Vagina (tissue), 2 donors: ENCODE data around the gene DDT. TPM values are rescaled to one million over a fixed set of nuclear protein-coding genes. Genes with fewer than 3 reads are reported as not detected.
"Not testable (repeated sequence)": the region's sequence is repeated elsewhere in the genome, so short reads cannot be mapped to it uniquely, and the experiment has no call there.

ENCODE experiments used
- DNase-seq, 2 donors: peaks; one replicate each; pipeline ENCODE4 v3.0.0-alpha.2; 2017; ENCODE audit errors: extremely low spot score in 2 of 2
- H3K27ac ChIP-seq: fragments of 200-600 bp; sonication (generic); one replicate; pipeline ENCODE4 v1.5.1; 2019
- H3K27me3 ChIP-seq: fragments of 200-600 bp; sonication (generic); one replicate; pipeline ENCODE4 v1.5.1; 2019
- H3K36me3 ChIP-seq, 2 donors: fragments of 200-600 bp; sonication (generic); one replicate each; pipeline ENCODE4 v1.5.1; 2017 to 2019
- H3K4me1 ChIP-seq: fragments of 200-600 bp; sonication (generic); one replicate; pipeline ENCODE4 v1.5.1; 2019
- H3K4me3 ChIP-seq, 2 donors: fragments of 200-600 bp; sonication (generic); 1 replicate in 1 of 2; 2 replicates in 1 of 2; pipeline ENCODE4 v1.5.1; 2016 to 2019
- H3K9me3 ChIP-seq: fragments of 200-600 bp; sonication (generic); one replicate; pipeline ENCODE4 v1.5.1; 2019
- POLR2AphosphoS5 ChIP-seq, 2 donors: sonication (generic); formaldehyde crosslinking; IDR thresholded peaks; one replicate each; pipeline ENCODE4 v1.9.0; 2017; ENCODE audit warnings: antibody characterized with exemption in 2 of 2, mild to moderate bottlenecking in 2 of 2, low read depth in 1 of 2; ENCODE audit not compliant: insufficient read depth in 1 of 2
- intact Hi-C: fragments of 100-400 bp; cut with DNase I; formaldehyde crosslinking; loops from one replicate; pipeline ENCODE4 v1.15.1; 2023
- total RNA-seq: library from RNA; depleted of rRNA; stranded (reverse); fragments of >200 nt; gene quantifications from one replicate; pipeline ENCODE4 v1.2.3, GENCODE V29; 2016
- TF ChIP-seq, protein P1 (sequence below), 3 experiments: fragments of 450-650 bp in 2 of 3; fragments of 200-600 bp in 1 of 3; sonication (generic) in 1 of 3; IDR thresholded peaks; one replicate each; pipeline ENCODE4 v1.5.1; 2017 to 2019; ENCODE audit warnings: antibody characterized with exemption in 3 of 3, mild to moderate bottlenecking in 2 of 3, moderate library complexity in 2 of 3

Gene DDT
- total RNA-seq, 1 donor from 2014 or later: 167 TPM

DNA sequence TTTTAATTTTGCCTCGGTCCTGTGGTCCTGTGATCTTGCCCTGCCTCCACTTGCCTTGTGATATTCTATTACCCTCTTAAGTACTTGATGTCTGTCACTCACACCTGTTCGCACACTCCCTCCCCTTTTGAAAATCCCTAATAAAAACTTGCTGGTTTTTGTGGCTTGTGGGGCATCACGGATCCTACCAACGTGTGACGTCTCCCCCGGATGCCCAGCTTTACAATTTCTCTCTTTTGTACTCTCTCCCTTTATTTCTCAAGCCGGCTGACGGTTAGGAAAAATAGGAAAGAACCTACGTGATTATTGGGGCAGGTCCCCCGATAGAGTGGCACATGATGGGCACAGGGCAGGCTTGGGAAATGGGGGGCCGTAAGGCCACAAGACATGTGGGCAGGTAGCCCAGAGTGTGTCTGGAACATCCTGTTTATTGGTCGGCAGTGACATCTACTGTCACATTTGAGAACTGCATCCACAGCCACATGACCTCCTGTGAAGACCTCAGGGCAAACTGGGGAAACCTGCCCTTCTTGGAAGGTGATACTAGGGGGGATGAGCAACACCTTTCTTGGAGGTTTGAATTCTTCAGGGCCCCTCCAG is 17.8 kb downstream of the DDT start:
- intact Hi-C loops: not testable (repeated sequence)
- TF ChIP-seq, protein P1, sequence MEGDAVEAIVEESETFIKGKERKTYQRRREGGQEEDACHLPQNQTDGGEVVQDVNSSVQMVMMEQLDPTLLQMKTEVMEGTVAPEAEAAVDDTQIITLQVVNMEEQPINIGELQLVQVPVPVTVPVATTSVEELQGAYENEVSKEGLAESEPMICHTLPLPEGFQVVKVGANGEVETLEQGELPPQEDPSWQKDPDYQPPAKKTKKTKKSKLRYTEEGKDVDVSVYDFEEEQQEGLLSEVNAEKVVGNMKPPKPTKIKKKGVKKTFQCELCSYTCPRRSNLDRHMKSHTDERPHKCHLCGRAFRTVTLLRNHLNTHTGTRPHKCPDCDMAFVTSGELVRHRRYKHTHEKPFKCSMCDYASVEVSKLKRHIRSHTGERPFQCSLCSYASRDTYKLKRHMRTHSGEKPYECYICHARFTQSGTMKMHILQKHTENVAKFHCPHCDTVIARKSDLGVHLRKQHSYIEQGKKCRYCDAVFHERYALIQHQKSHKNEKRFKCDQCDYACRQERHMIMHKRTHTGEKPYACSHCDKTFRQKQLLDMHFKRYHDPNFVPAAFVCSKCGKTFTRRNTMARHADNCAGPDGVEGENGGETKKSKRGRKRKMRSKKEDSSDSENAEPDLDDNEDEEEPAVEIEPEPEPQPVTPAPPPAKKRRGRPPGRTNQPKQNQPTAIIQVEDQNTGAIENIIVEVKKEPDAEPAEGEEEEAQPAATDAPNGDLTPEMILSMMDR (IDR thresholded peaks at IDR 0.05): peak; percentile 58 to 93 (median 90)
- TF ChIP-seq POLR2AphosphoS5 (IDR thresholded peaks at IDR 0.05; ENCODE audit: insufficient read depth in 1 of 2, low read depth in 1 of 2): peak in 1 of 2 donors; percentile 20

DNA sequence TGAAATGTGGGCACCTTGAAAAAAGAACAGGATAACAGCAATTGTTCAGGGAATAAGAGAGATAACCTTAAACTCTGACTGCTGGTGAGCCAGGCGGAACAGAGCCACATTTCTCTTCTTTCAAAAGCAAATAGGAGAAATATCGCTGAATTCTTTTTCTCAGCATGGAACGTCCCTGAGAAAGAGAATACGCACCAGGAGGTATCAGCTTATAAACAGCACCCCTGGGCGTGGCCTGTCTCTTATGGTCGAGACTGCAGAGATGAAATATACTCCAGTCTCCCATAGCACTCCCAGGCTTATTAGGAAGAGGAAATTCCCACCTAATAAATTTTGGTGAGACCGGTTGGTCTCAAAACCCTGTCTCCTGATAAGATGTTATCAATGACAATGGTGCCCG is 18.4 kb downstream of the DDT start:
- intact Hi-C loops, H3K9me3 ChIP-seq, DNase-seq, H3K27ac ChIP-seq, H3K4me1 ChIP-seq, H3K36me3 ChIP-seq, H3K27me3 ChIP-seq, H3K4me3 ChIP-seq: not testable (repeated sequence)

More for the DNA sequence above, 17.8 kb downstream of the DDT start:
- not testable (repeated sequence) for H3K27ac ChIP-seq, H3K9me3 ChIP-seq, DNase-seq, H3K27me3 ChIP-seq, H3K4me1 ChIP-seq, H3K36me3 ChIP-seq, H3K4me3 ChIP-seq

DNA sequence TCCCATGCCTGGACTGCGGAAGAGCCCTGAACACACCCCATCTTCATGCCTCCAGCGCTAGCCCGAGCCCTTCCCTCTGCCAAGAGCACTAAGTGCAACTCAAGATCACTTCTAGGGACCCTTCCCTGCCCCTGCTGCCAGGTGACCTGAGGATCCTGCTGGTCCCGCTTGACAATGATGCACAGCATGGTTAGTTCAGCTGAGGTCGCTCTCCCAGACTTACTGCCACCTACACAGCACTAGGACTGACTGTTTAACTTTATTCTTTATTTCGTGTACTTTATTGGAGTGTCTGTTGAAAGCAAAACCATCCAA is 19.3 kb downstream of the DDT start:
- H3K27ac ChIP-seq, H3K4me3 ChIP-seq, H3K9me3 ChIP-seq, H3K4me1 ChIP-seq, intact Hi-C loops, DNase-seq, H3K27me3 ChIP-seq, H3K36me3 ChIP-seq: not testable (repeated sequence)

DNA sequence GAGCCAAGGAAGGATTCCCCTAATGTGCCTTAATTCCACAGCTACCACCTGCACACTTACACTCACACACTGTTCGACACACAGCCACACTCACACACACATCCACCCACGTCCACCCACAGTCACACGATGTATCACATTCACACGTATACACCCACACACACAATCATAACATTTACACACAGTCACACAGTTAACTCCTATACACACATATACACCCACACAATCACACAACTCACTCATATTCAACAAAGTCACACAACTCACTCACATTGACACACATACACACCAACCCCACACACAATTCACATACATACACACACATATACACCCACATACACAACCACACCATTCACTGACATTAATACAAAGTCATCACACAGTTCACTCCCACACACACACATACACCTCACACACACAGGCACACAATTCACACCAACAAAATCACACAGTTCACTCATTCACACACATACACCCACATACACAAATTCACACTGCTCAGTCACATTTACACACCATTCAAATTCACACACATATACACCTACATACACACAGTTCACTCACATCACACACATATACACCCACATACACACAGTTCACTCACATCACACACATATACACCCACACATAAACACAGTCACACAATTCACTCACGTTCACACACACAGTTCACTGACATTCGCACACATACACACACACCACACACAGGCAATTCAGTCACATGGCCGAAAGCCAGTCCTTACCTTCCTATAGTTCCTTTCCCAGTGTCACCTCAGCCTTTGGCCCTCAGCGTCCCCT is 19.8 kb downstream of the DDT start:
- H3K27me3 ChIP-seq, DNase-seq, intact Hi-C loops, H3K36me3 ChIP-seq, H3K9me3 ChIP-seq, H3K27ac ChIP-seq, H3K4me3 ChIP-seq, H3K4me1 ChIP-seq: not testable (repeated sequence)

DNA sequence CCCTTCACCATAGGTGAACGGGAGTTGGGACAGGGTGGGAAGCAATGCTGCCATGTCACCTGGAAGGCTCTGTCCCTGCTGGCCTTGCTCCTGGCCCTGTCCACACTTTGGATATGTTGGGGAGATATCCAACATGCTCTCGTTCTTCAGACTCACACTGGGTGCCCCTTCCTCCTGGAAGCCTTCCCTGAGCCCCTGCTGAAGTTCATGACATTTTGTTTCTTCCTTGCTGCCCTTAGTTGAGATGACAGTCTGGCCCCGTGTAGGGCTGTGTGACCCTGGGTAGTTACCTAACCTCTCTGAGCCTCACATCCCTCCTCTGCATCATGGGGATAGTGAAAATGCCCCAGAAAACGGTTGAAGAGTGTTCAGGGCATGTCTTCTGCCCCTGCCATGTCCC is 20.8 kb downstream of the DDT start:
- H3K4me1 ChIP-seq, H3K4me3 ChIP-seq, H3K27ac ChIP-seq, H3K36me3 ChIP-seq, intact Hi-C loops, DNase-seq, H3K9me3 ChIP-seq, H3K27me3 ChIP-seq: not testable (repeated sequence)

DNA sequence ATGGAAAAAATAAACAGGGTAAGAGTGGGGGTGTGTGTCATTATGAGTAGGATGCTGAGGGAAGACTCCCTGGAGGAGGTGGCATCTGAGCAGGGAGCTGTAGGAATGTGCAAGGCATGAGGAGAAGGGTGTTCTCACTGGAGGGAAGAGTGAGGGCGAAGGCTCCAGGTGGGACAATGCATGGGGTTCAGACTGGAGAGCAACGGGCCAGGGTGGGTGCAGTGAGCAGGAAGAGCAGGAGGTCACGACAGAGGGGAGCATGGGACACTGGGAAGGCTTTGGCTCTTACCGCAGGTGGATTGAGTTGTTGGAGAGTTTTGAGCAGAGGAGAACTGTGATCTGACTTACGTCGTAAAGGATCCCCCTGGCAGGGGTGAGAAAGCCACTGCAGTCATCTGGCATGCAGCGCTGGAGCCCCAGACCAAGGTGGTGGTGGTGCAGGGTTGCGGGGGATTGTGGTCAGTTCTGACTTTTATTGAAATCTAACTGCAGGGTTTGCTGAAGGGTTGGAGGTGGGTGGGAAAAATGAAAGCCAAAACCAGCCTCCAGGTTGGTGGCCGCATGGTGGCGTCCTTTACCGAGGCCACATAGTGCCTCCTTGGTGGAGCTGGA is 21.3 kb downstream of the DDT start:
- intact Hi-C loops, H3K9me3 ChIP-seq, H3K27me3 ChIP-seq, H3K4me3 ChIP-seq, H3K27ac ChIP-seq, H3K36me3 ChIP-seq, DNase-seq, H3K4me1 ChIP-seq: not testable (repeated sequence)

DNA sequence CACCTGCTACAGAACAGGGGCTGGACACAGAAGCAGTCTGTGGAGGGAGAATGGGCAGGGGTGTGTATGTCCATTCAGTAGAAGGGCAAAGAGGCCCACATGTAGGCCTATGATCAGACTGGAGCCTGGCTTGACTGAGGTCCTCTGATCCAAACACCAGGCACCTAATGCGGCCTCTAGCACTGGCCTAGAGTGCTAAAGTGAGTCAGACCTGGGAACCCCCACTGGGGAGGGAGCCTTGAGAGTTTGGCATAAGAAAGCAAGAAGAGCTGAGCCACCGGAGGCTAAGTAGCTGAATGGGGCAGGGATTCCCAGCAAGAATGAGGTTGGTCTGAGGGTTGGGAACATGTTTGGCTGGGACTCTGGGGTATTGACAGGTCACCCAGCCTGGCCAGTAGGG is 22.9 kb downstream of the DDT start:
- H3K36me3 ChIP-seq, H3K27me3 ChIP-seq, H3K4me1 ChIP-seq, H3K9me3 ChIP-seq, H3K27ac ChIP-seq, H3K4me3 ChIP-seq, intact Hi-C loops, DNase-seq: not testable (repeated sequence)

DNA sequence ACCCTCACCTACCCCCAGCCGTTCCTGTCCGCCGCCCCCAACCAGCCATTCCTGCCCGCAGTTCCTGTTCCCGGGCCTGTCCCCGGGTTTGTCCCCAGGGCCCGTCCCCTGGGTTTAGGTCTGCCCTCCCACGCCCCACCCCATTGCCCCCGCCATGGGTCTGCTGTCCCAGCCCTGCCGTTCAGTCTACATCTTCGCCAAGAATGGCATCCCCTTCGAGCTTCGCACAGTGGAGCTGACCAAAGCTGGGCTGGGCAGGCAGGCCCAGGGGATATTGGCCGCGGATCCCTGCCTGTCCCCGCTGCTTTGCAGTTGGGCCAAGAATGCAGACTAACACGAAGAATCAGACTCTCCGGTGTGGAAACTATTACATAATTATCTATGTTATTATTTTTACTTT is 24.5 kb downstream of the DDT start:
- H3K4me1 ChIP-seq, DNase-seq, H3K9me3 ChIP-seq, intact Hi-C loops, H3K27ac ChIP-seq, H3K4me3 ChIP-seq, H3K36me3 ChIP-seq, H3K27me3 ChIP-seq: not testable (repeated sequence)

DNA sequence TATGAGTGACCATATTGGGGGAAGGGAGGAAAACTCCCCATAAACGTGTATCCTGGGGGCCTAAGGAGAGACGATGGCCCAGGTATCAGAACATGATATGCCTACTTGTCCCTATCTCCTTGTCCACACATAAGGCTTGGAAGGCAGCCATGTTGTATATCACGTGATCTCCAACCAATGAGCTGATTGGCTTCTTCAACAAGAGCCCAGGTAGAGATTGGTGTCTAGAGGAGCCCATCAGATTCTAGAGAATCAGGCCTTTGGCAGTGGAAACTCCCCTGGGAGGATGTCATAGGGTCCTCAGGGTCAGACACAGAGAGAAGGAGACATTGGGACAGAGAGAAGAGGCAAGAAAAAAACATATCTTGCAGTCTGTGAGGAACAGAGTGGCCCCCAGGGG is 26.9 kb downstream of the DDT start:
- DNase-seq, H3K27ac ChIP-seq, H3K9me3 ChIP-seq, H3K36me3 ChIP-seq, H3K4me3 ChIP-seq, intact Hi-C loops, H3K4me1 ChIP-seq, H3K27me3 ChIP-seq: not testable (repeated sequence)

DNA sequence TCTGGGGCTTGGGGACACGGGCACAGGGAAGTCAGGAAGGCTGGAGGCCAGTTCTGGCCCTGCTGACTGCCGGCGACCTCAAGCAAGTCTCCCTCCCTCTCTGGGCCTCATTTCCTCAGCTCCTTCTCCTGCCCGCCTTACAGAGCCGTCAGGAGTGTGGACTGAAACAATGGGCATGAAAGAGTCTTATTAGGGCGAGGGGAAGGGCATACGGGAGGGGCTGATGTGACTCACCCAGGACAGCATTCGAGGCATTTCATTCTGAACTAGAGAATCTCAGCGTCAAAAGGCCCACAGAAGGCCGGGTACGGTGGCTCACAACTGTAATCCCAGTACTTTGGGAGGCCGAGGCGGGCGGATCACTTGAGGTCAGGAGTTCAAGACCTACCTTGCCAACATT is 34.1 kb downstream of the DDT start:
- H3K27me3 ChIP-seq, intact Hi-C loops, H3K9me3 ChIP-seq, H3K4me3 ChIP-seq, H3K36me3 ChIP-seq, H3K4me1 ChIP-seq, DNase-seq, H3K27ac ChIP-seq: not testable (repeated sequence)
